Non-pigmented ciliary epithelial cell (primary cell): Measurements from ENCODE around the gene GZMB.
A peak's percentile ranks its signal among the peaks of the same experiment; 100 is the strongest.
"Not testable (repeated sequence)": the region's sequence is repeated elsewhere in the genome, so short reads cannot be mapped to it uniquely, and the experiment has no call there.

Experiments
- DNase-seq: peaks from one replicate; pipeline ENCODE4 v3.0.0-alpha.2; 2010; ENCODE audit warnings: low read depth

GZMB gene

GRCh38 chr14:24634158-24634557 is at the start of gene GZMB:
Gene GZMB (minus strand): TSS chr14:24634190. CDS start chr14:24634160, 30 bp downstream.
- no peak for DNase-seq

- DNase-seq = no peak
Measured at GRCh38 chr14:24681056-24681455, 47.1 kb upstream of the GZMB start.

GRCh38 chr14:24680516-24680915 is 46.5 kb upstream of the GZMB start:
- DNase-seq = no peak

GRCh38 chr14:24679248-24679961 is 45.4 kb upstream of the GZMB start:
- no peak for DNase-seq

- peak; percentile 64 for DNase-seq
Measured at GRCh38 chr14:24678801-24679247, 44.8 kb upstream of the GZMB start.

GRCh38 chr14:24677956-24678355 is 44.0 kb upstream of the GZMB start:
- DNase-seq = no peak

- no peak for DNase-seq
Measured at GRCh38 chr14:24674204-24674970, 40.4 kb upstream of the GZMB start.

GRCh38 chr14:24673534-24674203 is 39.7 kb upstream of the GZMB start:
- no peak for DNase-seq

- DNase-seq = no peak
Measured at GRCh38 chr14:24673059-24673458, 39.1 kb upstream of the GZMB start.

- DNase-seq = no peak
Measured at GRCh38 chr14:24670594-24670993, 36.6 kb upstream of the GZMB start.

- no peak for DNase-seq
Measured at GRCh38 chr14:24669651-24670050, 35.7 kb upstream of the GZMB start.

- DNase-seq = no peak
Measured at GRCh38 chr14:24665440-24665991, 31.5 kb upstream of the GZMB start.

GRCh38 chr14:24664366-24664765 is 30.4 kb upstream of the GZMB start:
- no peak for DNase-seq

GRCh38 chr14:24662753-24663152 is 28.8 kb upstream of the GZMB start:
- DNase-seq = no peak

- DNase-seq = no peak
Measured at GRCh38 chr14:24659916-24660570, 26.1 kb upstream of the GZMB start.

GRCh38 chr14:24648361-24648760 is 14.4 kb upstream of the GZMB start:
- DNase-seq = not testable (repeated sequence)

GRCh38 chr14:24639905-24640304 is 5.9 kb upstream of the GZMB start:
- DNase-seq = no peak

- no peak for DNase-seq
Measured at GRCh38 chr14:24639270-24639669, 5.3 kb upstream of the GZMB start.

- no peak for DNase-seq
Measured at GRCh38 chr14:24633353-24633752, 637 bp downstream of the GZMB start.

- DNase-seq = no peak
Measured at GRCh38 chr14:24632761-24633160, 1.2 kb downstream of the GZMB start.

- DNase-seq = no peak
Measured at GRCh38 chr14:24632336-24632735, 1.7 kb downstream of the GZMB start.

- DNase-seq = no peak
Measured at GRCh38 chr14:24631749-24632335, 2.1 kb downstream of the GZMB start.
